Mesenchymal stem cell (in vitro differentiated cells and primary cell): ENCODE measurements around the gene NOL4L.

Experiments
- DNase-seq: peaks from one replicate; pipeline ENCODE4 v3.0.0-alpha.2; 2013
- H2AFZ ChIP-seq: one replicate; pipeline ENCODE4 v1.6.1; 2013; ENCODE audit warnings: low read depth, mild to moderate bottlenecking, control low read depth, inconsistent platforms, low read length, moderate library complexity
- H2AK5ac ChIP-seq: 2 replicates; pipeline ENCODE4 v1.6.1; 2013; ENCODE audit warnings: low read length, moderate library complexity, mild to moderate bottlenecking, inconsistent platforms; ENCODE audit not compliant: severe bottlenecking
- H2BK120ac ChIP-seq: one replicate; pipeline ENCODE4 v1.6.1; 2013; ENCODE audit warnings: low read depth, mild to moderate bottlenecking, inconsistent platforms, low read length, moderate library complexity
- H2BK12ac ChIP-seq, 2 experiments: one replicate each; pipeline ENCODE4 v1.6.1; 2013; ENCODE audit warnings: inconsistent platforms in 2 of 2, low read length in 2 of 2, mild to moderate bottlenecking in 2 of 2, moderate library complexity in 2 of 2, control low read depth in 1 of 2
- H2BK15ac ChIP-seq: one replicate; pipeline ENCODE4 v1.6.1; 2013; ENCODE audit warnings: mild to moderate bottlenecking, low read depth, inconsistent platforms; ENCODE audit not compliant: poor library complexity, severe bottlenecking
- H2BK5ac ChIP-seq: 2 replicates; pipeline ENCODE4 v1.6.1; 2013; ENCODE audit warnings: low read depth, mild to moderate bottlenecking, low read length, control low read depth, inconsistent platforms; ENCODE audit not compliant: poor library complexity, severe bottlenecking
- H3K14ac ChIP-seq, 2 experiments: one replicate each; pipeline ENCODE4 v1.6.1; 2013; ENCODE audit warnings: inconsistent platforms in 2 of 2, low read length in 2 of 2, control low read depth in 1 of 2, mild to moderate bottlenecking in 1 of 2, moderate library complexity in 1 of 2
- H3K18ac ChIP-seq, 2 experiments: one replicate each; pipeline ENCODE4 v1.6.1; 2013; ENCODE audit warnings: inconsistent platforms in 2 of 2, low read length in 2 of 2, control low read depth in 1 of 2, low read depth in 1 of 2, mild to moderate bottlenecking in 1 of 2
- H3K23ac ChIP-seq, 2 experiments: one replicate each; pipeline ENCODE4 v1.6.1; 2013; ENCODE audit warnings: inconsistent platforms in 2 of 2, low read length in 2 of 2, mild to moderate bottlenecking in 2 of 2, moderate library complexity in 2 of 2, control low read depth in 1 of 2
- H3K27ac ChIP-seq: 2 replicates; pipeline ENCODE4 v1.5.1; 2013; ENCODE audit warnings: mild to moderate bottlenecking, moderate library complexity, low read length, control low read depth, inconsistent platforms; ENCODE audit not compliant: poor library complexity, severe bottlenecking
- H3K27me3 ChIP-seq, 2 experiments: 2 replicates each; pipeline versions ENCODE4 v1.6.1 to v1.7.0; 2013; ENCODE audit warnings: low read length in 2 of 2, mild to moderate bottlenecking in 2 of 2, moderate library complexity in 2 of 2, control low read depth in 1 of 2, inconsistent platforms in 1 of 2; ENCODE audit not compliant: control insufficient read depth in 1 of 2, insufficient read depth in 1 of 2
- H3K36me3 ChIP-seq, 2 experiments: 2 replicates each; pipeline versions ENCODE4 v1.6.1 to v1.7.0; 2013; ENCODE audit warnings: low read length in 2 of 2, control low read depth in 1 of 2, inconsistent platforms in 1 of 2, low read depth in 1 of 2, mild to moderate bottlenecking in 1 of 2; ENCODE audit not compliant: insufficient read depth in 2 of 2, control insufficient read depth in 1 of 2
- H3K4ac ChIP-seq, 2 experiments: one replicate each; pipeline ENCODE4 v1.6.1; 2013; ENCODE audit warnings: inconsistent platforms in 2 of 2, low read length in 2 of 2, mild to moderate bottlenecking in 2 of 2, moderate library complexity in 2 of 2, control low read depth in 1 of 2, low read depth in 1 of 2
- H3K4me1 ChIP-seq: 2 replicates; pipeline ENCODE4 v1.6.1; 2013; ENCODE audit warnings: low read depth, low read length, control low read depth; ENCODE audit not compliant: control insufficient read depth, insufficient read depth
- H3K4me2 ChIP-seq: 2 replicates; pipeline ENCODE4 v1.6.1; 2013; ENCODE audit warnings: low read length, mild to moderate bottlenecking, inconsistent platforms; ENCODE audit not compliant: poor library complexity, severe bottlenecking
- H3K4me3 ChIP-seq, 2 experiments: 2 replicates each; pipeline versions ENCODE4 v1.5.1 to v1.7.0; 2013; ENCODE audit warnings: low read length in 2 of 2, mild to moderate bottlenecking in 2 of 2, control low read depth in 1 of 2, low read depth in 1 of 2; ENCODE audit not compliant: insufficient read depth in 1 of 2
- H3K79me1 ChIP-seq: replicated peaks from 2 replicates; pipeline ENCODE4 v1.6.1; 2013; ENCODE audit warnings: mild to moderate bottlenecking, control low read depth, low read length, inconsistent platforms; ENCODE audit not compliant: poor library complexity, severe bottlenecking
- H3K9ac ChIP-seq: 2 replicates; pipeline ENCODE4 v1.7.0; 2013; ENCODE audit warnings: mild to moderate bottlenecking, low read length, moderate library complexity
- H3K9me3 ChIP-seq: 2 replicates; pipeline ENCODE4 v1.7.0; 2013; ENCODE audit warnings: mild to moderate bottlenecking, low read length; ENCODE audit not compliant: control insufficient read depth
- H4K8ac ChIP-seq: one replicate; pipeline ENCODE4 v1.6.1; 2013; ENCODE audit warnings: inconsistent platforms, mild to moderate bottlenecking, low read length, moderate library complexity
- H4K91ac ChIP-seq: one replicate; pipeline ENCODE4 v1.6.1; 2013; ENCODE audit warnings: mild to moderate bottlenecking, low read length, inconsistent platforms
- WGBS: methylation state at CpG from one replicate; pipeline ENCODE4 v1.1.7; 2013; ENCODE audit warnings: mixed read lengths; 5-methylcytosine and 5-hydroxymethylcytosine counted together

The NOL4L gene

GRCh38 chr20:32450484-32451061 is 134.6 kb downstream of the NOL4L start:
- H3K36me3 ChIP-seq: peaks cover 83 to 98% of the 10 kb centered on the region in 2 experiments

GRCh38 chr20:32449890-32450401 is 135.2 kb downstream of the NOL4L start:
- Histone ChIP-seq H3K23ac (no peak overlapping the region), H2AK5ac (no peak overlapping the region), H3K4ac (no peak overlapping the region), H3K36me3 (peaks cover 86 to 96% of the 10 kb centered on the region in 2 experiments), H2BK5ac (no peak overlapping the region), H3K9me3 (no peaks in the 10 kb centered on the region), H4K8ac (no peak overlapping the region), H3K4me3 (no peak overlapping the region), H4K91ac (no peak overlapping the region), H3K79me1 (peaks cover 41% of the 10 kb centered on the region), H3K14ac (no peak overlapping the region), H3K4me2 (no peak overlapping the region), H2BK120ac (no peak overlapping the region), H2BK15ac (no peak overlapping the region), H2BK12ac (no peak overlapping the region), H3K27ac (no peak overlapping the region), H3K9ac (no peak overlapping the region), H3K4me1 (peaks cover 22% of the 10 kb centered on the region), H3K18ac (no peak overlapping the region), H2AFZ (no peak overlapping the region), H3K27me3 (no peaks in the 10 kb centered on the region)
- DNase-seq: no peak
- 90% methylated on average over 7 of the region's 8 CpGs for WGBS

More at GRCh38 chr20:32450484-32451061, 134.6 kb downstream of the NOL4L start:
- no peak overlapping the region for H2BK5ac ChIP-seq
- H2AFZ ChIP-seq: no peak overlapping the region
- no peak overlapping the region for H4K8ac ChIP-seq
- H3K4me3 ChIP-seq: no peak overlapping the region
- no peaks in the 10 kb centered on the region for H3K27me3 ChIP-seq
- no peak overlapping the region for H2BK15ac ChIP-seq
- H3K18ac ChIP-seq: no peak overlapping the region
- H3K27ac ChIP-seq: no peak overlapping the region
- H3K4me1 ChIP-seq: peaks cover 26% of the 10 kb centered on the region
- no peak overlapping the region for H4K91ac ChIP-seq
- no peak overlapping the region for H2BK12ac ChIP-seq
- no peak overlapping the region for H3K4me2 ChIP-seq
- peaks cover 43% of the 10 kb centered on the region for H3K79me1 ChIP-seq
- DNase-seq: no peak
- no peak overlapping the region for H2AK5ac ChIP-seq
- H3K4ac ChIP-seq: no peak overlapping the region
- H3K9me3 ChIP-seq: no peaks in the 10 kb centered on the region
- no peak overlapping the region for H3K14ac ChIP-seq
- 97% methylated on average over 9 of the region's 9 CpGs for WGBS
- H3K23ac ChIP-seq: no peak overlapping the region
- H2BK120ac ChIP-seq: no peak overlapping the region
- no peak overlapping the region for H3K9ac ChIP-seq

GRCh38 chr20:32449057-32449889 is 135.9 kb downstream of the NOL4L start:
- Histone ChIP-seq H4K8ac (no peak overlapping the region), H3K4ac (no peak overlapping the region), H2BK120ac (no peak overlapping the region), H3K4me3 (no peak overlapping the region), H3K4me1 (peaks cover 20% of the 10 kb centered on the region), H3K9ac (no peak overlapping the region), H3K79me1 (peaks cover 42% of the 10 kb centered on the region), H3K23ac (no peak overlapping the region), H3K14ac (no peak overlapping the region), H2BK5ac (no peak overlapping the region), H3K18ac (no peak overlapping the region), H3K4me2 (no peak overlapping the region), H3K27me3 (no peaks in the 10 kb centered on the region), H4K91ac (no peak overlapping the region), H3K27ac (no peak overlapping the region), H2AK5ac (no peak overlapping the region), H3K9me3 (no peaks in the 10 kb centered on the region), H2BK15ac (no peak overlapping the region), H3K36me3 (peaks cover 90 to 93% of the 10 kb centered on the region in 2 experiments), H2AFZ (no peak overlapping the region), H2BK12ac (no peak overlapping the region)
- no peak for DNase-seq
- WGBS: 97% methylated on average over 9 of the region's 9 CpGs

- H3K9me3 ChIP-seq: no peaks in the 10 kb centered on the region
- H3K23ac ChIP-seq: no peak overlapping the region
- no peak overlapping the region for H2BK5ac ChIP-seq
- H3K27me3 ChIP-seq: no peaks in the 10 kb centered on the region
- no peak for DNase-seq
- peaks cover 35% of the 10 kb centered on the region for H3K79me1 ChIP-seq
- WGBS: 92% methylated on average over 13 of the region's 13 CpGs
- no peak overlapping the region for H2BK120ac ChIP-seq
- no peak overlapping the region for H2AFZ ChIP-seq
- H2AK5ac ChIP-seq: no peak overlapping the region
- H2BK15ac ChIP-seq: no peak overlapping the region
- no peak overlapping the region for H3K18ac ChIP-seq
- H3K4me2 ChIP-seq: no peak overlapping the region
- peak overlapping the region; percentile 32 for H3K9ac ChIP-seq
- peak overlapping the region; percentile 32 for H4K8ac ChIP-seq
- H3K36me3 ChIP-seq: peaks cover 85 to 91% of the 10 kb centered on the region in 2 experiments
- H3K4me3 ChIP-seq: no peak overlapping the region
- no peak overlapping the region for H3K27ac ChIP-seq
- no peak overlapping the region for H4K91ac ChIP-seq
- peaks cover 20% of the 10 kb centered on the region for H3K4me1 ChIP-seq
- no peak overlapping the region for H2BK12ac ChIP-seq
- H3K14ac ChIP-seq: no peak overlapping the region
- H3K4ac ChIP-seq: no peak overlapping the region
Measured at GRCh38 chr20:32448306-32449056, 136.7 kb downstream of the NOL4L start.
